HCT116 (cell line): ENCODE results near the gene RPL27. TPM values are rescaled to one million over a fixed set of nuclear protein-coding genes. Genes with fewer than 3 reads are reported as not detected.

Experiments
- ATAC-seq: fragments of 200-7000 bp; cut with Tn5 transposase; 2 replicates; pipeline ENCODE4 v1.9.1; 2020; ENCODE audit warnings: mild to moderate bottlenecking, moderate library complexity
- BruUV-seq: library from RNA; stranded (reverse); fragments of 400-500 nt; replicated peaks from 2 replicates; lab custom pipeline; 2021; lab: Mats Ljungman, UMichigan
- CTCF ChIA-PET: fragments of 300-600 bp; sonication (Branson Sonifier 250); formaldehyde crosslinking; loops from one replicate; lab custom pipeline; 2021; ENCODE audit warnings: antibody characterized with exemption; lab: Charles Lee
- POLR2A ChIA-PET: fragments of 300-600, 350-600 bp; sonication (Branson Sonifier 250); formaldehyde crosslinking; loops from one replicate; lab custom pipeline; 2021; ENCODE audit warnings: antibody characterized with exemption; lab: Charles Lee
- RAD21 ChIA-PET, 2 experiments: fragments of 300-600 bp; sonication (Branson Sonifier 250); formaldehyde crosslinking; loops; one replicate each; lab custom pipeline; 2023; ENCODE audit warnings: low total read pairs in 2 of 2; ENCODE audit not compliant: uncharacterized antibody in 2 of 2, unreplicated experiment in 2 of 2, low non-redundant PET in 1 of 2; lab: Charles Lee
- DNase-seq: peaks from one replicate; pipeline ENCODE4 v3.0.0-alpha.2; 2010; ENCODE audit warnings: low read depth, low spot score
- H2AFZ ChIP-seq: fragments of 200-600 bp; shearing (Covaris generic), sonication (generic); 2 replicates; pipeline ENCODE4 v1.6.1; 2017; ENCODE audit warnings: low read depth, mixed run types, mixed read lengths, antibody characterized with exemption, low read length; ENCODE audit not compliant: poor library complexity, severe bottlenecking
- H3K27ac ChIP-seq: 2 replicates; pipeline ENCODE4 v1.5.1; 2012; ENCODE audit warnings: low read depth, low read length
- H3K27me3 ChIP-seq: fragments of 200-600 bp; sonication (generic); 2 replicates; pipeline ENCODE4 v1.6.1; 2016; ENCODE audit warnings: mixed run types, low read length, mixed read lengths; ENCODE audit not compliant: insufficient read depth
- H3K36me3 ChIP-seq, 2 experiments: fragments of 200-500 bp in 1 of 2; fragments of 200-600 bp in 1 of 2; sonication (Bioruptor generic) in 1 of 2; sonication (generic) in 1 of 2; 2 replicates each; pipeline versions ENCODE4 v1.5.1 to v1.6.1; 2014 to 2016; ENCODE audit warnings: low read length in 2 of 2, inconsistent platforms in 1 of 2, mixed read lengths in 1 of 2, mixed run types in 1 of 2; ENCODE audit not compliant: insufficient read depth in 2 of 2, control insufficient read depth in 1 of 2
- H3K4me1 ChIP-seq, 2 experiments: fragments of 200-600 bp in 1 of 2; sonication (generic) in 1 of 2; 2 replicates each; pipeline versions ENCODE4 v1.5.1 to v1.6.1; 2012 to 2017; ENCODE audit warnings: low read length in 2 of 2, inconsistent platforms in 1 of 2, mild to moderate bottlenecking in 1 of 2, mixed read lengths in 1 of 2, mixed run types in 1 of 2, moderate library complexity in 1 of 2; ENCODE audit not compliant: insufficient read depth in 2 of 2, control insufficient read depth in 1 of 2
- H3K4me2 ChIP-seq: fragments of 200-600 bp; sonication (generic); 2 replicates; pipeline ENCODE4 v1.6.1; 2017; ENCODE audit warnings: mixed run types, low read length, mixed read lengths
- H3K4me3 ChIP-seq, 2 experiments: fragments of 200-600 bp in 1 of 2; sonication (generic) in 1 of 2; replicated peaks in 1 of 2; 2 replicates each; pipeline ENCODE4 v1.5.1; 2011 to 2016; ENCODE audit warnings: low read length in 2 of 2, control low read depth in 1 of 2, low read depth in 1 of 2, mild to moderate bottlenecking in 1 of 2, mixed read lengths in 1 of 2, mixed run types in 1 of 2
- H3K79me2 ChIP-seq: fragments of 200-600 bp; sonication (generic); 2 replicates; pipeline ENCODE4 v1.6.1; 2017; ENCODE audit warnings: mild to moderate bottlenecking, mixed run types, low read length, moderate library complexity, mixed read lengths; ENCODE audit not compliant: insufficient read depth
- H3K9ac ChIP-seq: fragments of 200-600 bp; sonication (generic); 2 replicates; pipeline ENCODE4 v1.6.1; 2016; ENCODE audit warnings: low read length, mixed read lengths
- H3K9me2 ChIP-seq: fragments of 200-600 bp; sonication (generic), shearing (Covaris generic); 2 replicates; pipeline ENCODE4 v1.6.1; 2017; ENCODE audit warnings: mixed run types, mild to moderate bottlenecking, moderate library complexity; ENCODE audit not compliant: insufficient read depth
- H3K9me3 ChIP-seq, 2 experiments: fragments of 200-500 bp in 1 of 2; fragments of 200-600 bp in 1 of 2; sonication (Bioruptor generic) in 1 of 2; sonication (generic) in 1 of 2; 2 replicates each; pipeline ENCODE4 v1.6.1; 2014 to 2017; ENCODE audit warnings: low read length in 2 of 2, mixed read lengths in 2 of 2, inconsistent platforms in 1 of 2, low read depth in 1 of 2, mild to moderate bottlenecking in 1 of 2, mixed run types in 1 of 2, moderate library complexity in 1 of 2; ENCODE audit not compliant: control insufficient read depth in 1 of 2, insufficient read depth in 1 of 2
- H4K20me1 ChIP-seq: fragments of 200-600 bp; sonication (generic), shearing (Covaris generic); 2 replicates; pipeline ENCODE4 v1.6.1; 2017; ENCODE audit warnings: mixed run types, mild to moderate bottlenecking, moderate library complexity; ENCODE audit not compliant: insufficient read depth
- CBX3 ChIP-seq: IDR thresholded peaks from 2 replicates; pipeline ENCODE4 v1.6.1; 2012; ENCODE audit warnings: low read depth
- CEBPB ChIP-seq: IDR thresholded peaks from 2 replicates; pipeline ENCODE4 v1.6.1; 2012; ENCODE audit warnings: low read depth
- EGR1 ChIP-seq: IDR thresholded peaks from 2 replicates; pipeline ENCODE4 v1.6.1; 2012; ENCODE audit warnings: low read depth
- ELF1 ChIP-seq: IDR thresholded peaks from 2 replicates; pipeline ENCODE4 v1.6.1; 2012; ENCODE audit warnings: low read depth, borderline replicate concordance
- EZH2phosphoT487 ChIP-seq: fragments of 200-600 bp; IDR thresholded peaks from 2 replicates; pipeline ENCODE4 v1.6.1; 2018; ENCODE audit warnings: antibody characterized with exemption, borderline replicate concordance
- FOSL1 ChIP-seq: IDR thresholded peaks from 2 replicates; pipeline ENCODE4 v1.6.1; 2012; ENCODE audit warnings: low read depth
- JUND ChIP-seq: IDR thresholded peaks from 2 replicates; pipeline ENCODE4 v1.6.1; 2012
- POLR2A ChIP-seq: IDR thresholded peaks from 2 replicates; pipeline ENCODE4 v1.7.0; 2011; ENCODE audit warnings: borderline replicate concordance; ENCODE audit not compliant: insufficient read depth, insufficient read length; ENCODE audit errors: extremely low read depth
- RAD21 ChIP-seq: IDR thresholded peaks from 2 replicates; pipeline ENCODE4 v1.6.1; 2012; ENCODE audit warnings: low read depth, mild to moderate bottlenecking
- SIN3A ChIP-seq: IDR thresholded peaks from 2 replicates; pipeline ENCODE4 v1.6.1; 2012; ENCODE audit warnings: low read depth
- SP1 ChIP-seq: IDR thresholded peaks from 2 replicates; pipeline ENCODE4 v1.6.1; 2012; ENCODE audit warnings: low read depth
- SRF ChIP-seq: IDR thresholded peaks from 2 replicates; pipeline ENCODE4 v1.6.1; 2012; ENCODE audit warnings: low read depth
- ZFX ChIP-seq: fragments of 450-650 bp; IDR thresholded peaks from 2 replicates; pipeline ENCODE4 v1.6.1; 2017
- ZNF274 ChIP-seq: fragments of 200-500 bp; sonication (Bioruptor generic); IDR thresholded peaks from 2 replicates; pipeline ENCODE4 v1.6.1; 2014; ENCODE audit warnings: mild to moderate bottlenecking, low read depth, low read length, inconsistent platforms
- intact Hi-C: fragments of 100-400 bp; cut with micrococcal nuclease; formaldehyde crosslinking; loops from 2 replicates; pipeline ENCODE4 v1.10.0; 2022
- total RNA-seq: library from RNA; stranded (reverse); gene quantifications from one replicate; pipeline ENCODE4 v1.2.1, GENCODE V29; 2021; ENCODE audit not compliant: unreplicated experiment
- TF ChIP-seq, protein P1 (sequence below): IDR thresholded peaks from 2 replicates; pipeline ENCODE4 v1.6.1; 2012; ENCODE audit warnings: low read depth
- TF ChIP-seq, protein P2 (sequence below), 3 experiments: fragments of 200-600 bp in 1 of 3; sonication (generic) in 1 of 3; IDR thresholded peaks in 2 of 3; conservative IDR thresholded peaks in 1 of 3; 2 replicates each; pipeline ENCODE4 v1.5.1; 2012 to 2017; ENCODE audit warnings: low read depth in 2 of 3, low read length in 2 of 3, antibody characterized with exemption in 1 of 3, borderline replicate concordance in 1 of 3, control low read depth in 1 of 3, mild to moderate bottlenecking in 1 of 3, mixed read lengths in 1 of 3, mixed run types in 1 of 3, moderate library complexity in 1 of 3; ENCODE audit not compliant: insufficient read depth in 1 of 3
- TF ChIP-seq, protein P3 (sequence below): IDR thresholded peaks from 2 replicates; pipeline ENCODE4 v1.6.1; 2012
- TF ChIP-seq, protein P4 (sequence below): IDR thresholded peaks from 2 replicates; pipeline ENCODE4 v1.6.1; 2012
- TF ChIP-seq, protein P5 (sequence below): IDR thresholded peaks from 2 replicates; pipeline ENCODE4 v1.6.1; 2011; ENCODE audit warnings: mild to moderate bottlenecking, low read length, moderate library complexity; ENCODE audit not compliant: insufficient replicate concordance; ENCODE audit errors: extremely low read depth

The RPL27 gene
- total RNA-seq, 1 experiment from 2014 or later, result 1,295 TPM

DNA sequence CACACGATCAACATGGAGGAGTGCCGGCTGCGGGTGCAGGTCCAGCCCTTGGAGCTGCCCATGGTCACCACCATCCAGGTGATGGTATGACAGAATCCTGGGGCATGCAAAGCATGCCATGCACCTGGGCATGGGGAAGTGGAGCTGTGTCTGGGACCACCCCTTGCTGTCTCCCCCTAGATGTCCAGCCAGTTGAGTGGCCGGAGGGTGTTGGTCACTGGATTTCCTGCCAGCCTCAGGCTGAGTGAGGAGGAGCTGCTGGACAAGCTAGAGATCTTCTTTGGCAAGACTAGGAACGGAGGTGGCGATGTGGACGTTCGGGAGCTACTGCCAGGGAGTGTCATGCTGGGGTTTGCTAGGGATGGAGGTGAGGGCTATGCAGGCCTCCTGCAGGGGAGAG lies 15.1 kb downstream of the RPL27 start (continued):
- TF ChIP-seq CBX3, result no peak

DNA sequence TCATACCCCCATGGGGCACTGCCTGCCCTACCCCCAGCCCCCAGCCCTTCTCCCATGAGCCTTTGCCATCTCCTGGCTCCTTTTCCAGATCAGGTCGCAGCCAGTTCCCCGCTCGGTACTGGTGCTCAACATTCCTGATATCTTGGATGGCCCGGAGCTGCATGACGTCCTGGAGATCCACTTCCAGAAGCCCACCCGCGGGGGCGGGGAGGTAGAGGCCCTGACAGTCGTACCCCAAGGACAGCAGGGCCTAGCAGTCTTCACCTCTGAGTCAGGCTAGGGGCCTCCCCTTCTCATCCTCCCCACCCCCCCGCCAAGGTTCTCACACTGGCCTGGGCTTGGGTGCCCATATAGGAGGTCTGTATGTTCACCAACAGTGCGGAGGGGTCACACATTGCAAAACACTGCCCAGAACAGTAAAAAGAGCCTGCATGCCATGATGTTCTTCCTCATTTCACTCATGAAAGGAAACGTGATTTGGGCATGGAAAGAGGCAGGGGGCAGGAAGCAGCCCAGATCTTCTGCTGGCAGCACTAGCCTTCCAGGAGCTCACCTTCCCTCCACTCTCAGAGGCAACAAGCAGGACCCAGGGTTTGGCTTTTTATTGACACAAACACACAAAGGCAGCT lies 15.9 kb downstream of the RPL27 start:
- H3K9me2 ChIP-seq, result no peaks in the 10 kb centered on the region
- ChIA-PET CTCF (no interaction called here), RAD21 (no interaction called here), POLR2A (interaction anchor here (0.7 to 0.9 kb wide), 2 partner anchors 10 to 16 kb away, joined by 3 read pairs; partner anchors contain the start of gene RPL27)
- no peak for DNase-seq
- no peaks in the 10 kb centered on the region for H3K79me2 ChIP-seq
- H3K36me3 ChIP-seq, result peaks cover 0 to 9% of the 10 kb centered on the region in 2 experiments; a peak in 3 of 4 replicates
- no peak overlapping the region for H3K4me2 ChIP-seq
- ATAC-seq, result no peak
- H3K4me3 ChIP-seq, result no peak overlapping the region
- no peaks in the 10 kb centered on the region for H3K27me3 ChIP-seq
- H3K27ac ChIP-seq, result no peak overlapping the region
- BruUV-seq, result no TSS peak
- H3K9me3 ChIP-seq, result no peaks in the 10 kb centered on the region
- no peak overlapping the region for H3K9ac ChIP-seq
- H4K20me1 ChIP-seq, result no peaks in the 10 kb centered on the region
- H3K4me1 ChIP-seq, result peaks cover 10 to 22% of the 10 kb centered on the region in 2 experiments; a peak in 3 of 4 replicates
- no peak overlapping the region for H2AFZ ChIP-seq
- intact Hi-C loops, result no loop called here
- TF ChIP-seq FOSL1 (no peak), EGR1 (no peak), SIN3A (no peak), CEBPB (no peak), RAD21 (no peak), EZH2phosphoT487 (no peak), ZNF274 (no peak), CBX3 (no peak), JUND (no peak), POLR2A (no peak), ELF1 (no peak), SRF (no peak), SP1 (no peak), ZFX (no peak)
- TF ChIP-seq, protein P1, sequence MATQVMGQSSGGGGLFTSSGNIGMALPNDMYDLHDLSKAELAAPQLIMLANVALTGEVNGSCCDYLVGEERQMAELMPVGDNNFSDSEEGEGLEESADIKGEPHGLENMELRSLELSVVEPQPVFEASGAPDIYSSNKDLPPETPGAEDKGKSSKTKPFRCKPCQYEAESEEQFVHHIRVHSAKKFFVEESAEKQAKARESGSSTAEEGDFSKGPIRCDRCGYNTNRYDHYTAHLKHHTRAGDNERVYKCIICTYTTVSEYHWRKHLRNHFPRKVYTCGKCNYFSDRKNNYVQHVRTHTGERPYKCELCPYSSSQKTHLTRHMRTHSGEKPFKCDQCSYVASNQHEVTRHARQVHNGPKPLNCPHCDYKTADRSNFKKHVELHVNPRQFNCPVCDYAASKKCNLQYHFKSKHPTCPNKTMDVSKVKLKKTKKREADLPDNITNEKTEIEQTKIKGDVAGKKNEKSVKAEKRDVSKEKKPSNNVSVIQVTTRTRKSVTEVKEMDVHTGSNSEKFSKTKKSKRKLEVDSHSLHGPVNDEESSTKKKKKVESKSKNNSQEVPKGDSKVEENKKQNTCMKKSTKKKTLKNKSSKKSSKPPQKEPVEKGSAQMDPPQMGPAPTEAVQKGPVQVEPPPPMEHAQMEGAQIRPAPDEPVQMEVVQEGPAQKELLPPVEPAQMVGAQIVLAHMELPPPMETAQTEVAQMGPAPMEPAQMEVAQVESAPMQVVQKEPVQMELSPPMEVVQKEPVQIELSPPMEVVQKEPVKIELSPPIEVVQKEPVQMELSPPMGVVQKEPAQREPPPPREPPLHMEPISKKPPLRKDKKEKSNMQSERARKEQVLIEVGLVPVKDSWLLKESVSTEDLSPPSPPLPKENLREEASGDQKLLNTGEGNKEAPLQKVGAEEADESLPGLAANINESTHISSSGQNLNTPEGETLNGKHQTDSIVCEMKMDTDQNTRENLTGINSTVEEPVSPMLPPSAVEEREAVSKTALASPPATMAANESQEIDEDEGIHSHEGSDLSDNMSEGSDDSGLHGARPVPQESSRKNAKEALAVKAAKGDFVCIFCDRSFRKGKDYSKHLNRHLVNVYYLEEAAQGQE, result no peak
- TF ChIP-seq, protein P2, sequence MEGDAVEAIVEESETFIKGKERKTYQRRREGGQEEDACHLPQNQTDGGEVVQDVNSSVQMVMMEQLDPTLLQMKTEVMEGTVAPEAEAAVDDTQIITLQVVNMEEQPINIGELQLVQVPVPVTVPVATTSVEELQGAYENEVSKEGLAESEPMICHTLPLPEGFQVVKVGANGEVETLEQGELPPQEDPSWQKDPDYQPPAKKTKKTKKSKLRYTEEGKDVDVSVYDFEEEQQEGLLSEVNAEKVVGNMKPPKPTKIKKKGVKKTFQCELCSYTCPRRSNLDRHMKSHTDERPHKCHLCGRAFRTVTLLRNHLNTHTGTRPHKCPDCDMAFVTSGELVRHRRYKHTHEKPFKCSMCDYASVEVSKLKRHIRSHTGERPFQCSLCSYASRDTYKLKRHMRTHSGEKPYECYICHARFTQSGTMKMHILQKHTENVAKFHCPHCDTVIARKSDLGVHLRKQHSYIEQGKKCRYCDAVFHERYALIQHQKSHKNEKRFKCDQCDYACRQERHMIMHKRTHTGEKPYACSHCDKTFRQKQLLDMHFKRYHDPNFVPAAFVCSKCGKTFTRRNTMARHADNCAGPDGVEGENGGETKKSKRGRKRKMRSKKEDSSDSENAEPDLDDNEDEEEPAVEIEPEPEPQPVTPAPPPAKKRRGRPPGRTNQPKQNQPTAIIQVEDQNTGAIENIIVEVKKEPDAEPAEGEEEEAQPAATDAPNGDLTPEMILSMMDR (IDR thresholded peaks at IDR 0.05 in 2 of 3, conservative IDR thresholded peaks at IDR 0.05 in 1 of 3; ENCODE audit: borderline replicate concordance in 1 of 3, insufficient read depth in 1 of 3, low read depth in 2 of 3, low read length in 2 of 3), result no peak
- TF ChIP-seq, protein P3, sequence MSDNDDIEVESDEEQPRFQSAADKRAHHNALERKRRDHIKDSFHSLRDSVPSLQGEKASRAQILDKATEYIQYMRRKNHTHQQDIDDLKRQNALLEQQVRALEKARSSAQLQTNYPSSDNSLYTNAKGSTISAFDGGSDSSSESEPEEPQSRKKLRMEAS, result no peak
- TF ChIP-seq, protein P4, sequence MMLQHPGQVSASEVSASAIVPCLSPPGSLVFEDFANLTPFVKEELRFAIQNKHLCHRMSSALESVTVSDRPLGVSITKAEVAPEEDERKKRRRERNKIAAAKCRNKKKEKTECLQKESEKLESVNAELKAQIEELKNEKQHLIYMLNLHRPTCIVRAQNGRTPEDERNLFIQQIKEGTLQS, result no peak
- TF ChIP-seq, protein P5, sequence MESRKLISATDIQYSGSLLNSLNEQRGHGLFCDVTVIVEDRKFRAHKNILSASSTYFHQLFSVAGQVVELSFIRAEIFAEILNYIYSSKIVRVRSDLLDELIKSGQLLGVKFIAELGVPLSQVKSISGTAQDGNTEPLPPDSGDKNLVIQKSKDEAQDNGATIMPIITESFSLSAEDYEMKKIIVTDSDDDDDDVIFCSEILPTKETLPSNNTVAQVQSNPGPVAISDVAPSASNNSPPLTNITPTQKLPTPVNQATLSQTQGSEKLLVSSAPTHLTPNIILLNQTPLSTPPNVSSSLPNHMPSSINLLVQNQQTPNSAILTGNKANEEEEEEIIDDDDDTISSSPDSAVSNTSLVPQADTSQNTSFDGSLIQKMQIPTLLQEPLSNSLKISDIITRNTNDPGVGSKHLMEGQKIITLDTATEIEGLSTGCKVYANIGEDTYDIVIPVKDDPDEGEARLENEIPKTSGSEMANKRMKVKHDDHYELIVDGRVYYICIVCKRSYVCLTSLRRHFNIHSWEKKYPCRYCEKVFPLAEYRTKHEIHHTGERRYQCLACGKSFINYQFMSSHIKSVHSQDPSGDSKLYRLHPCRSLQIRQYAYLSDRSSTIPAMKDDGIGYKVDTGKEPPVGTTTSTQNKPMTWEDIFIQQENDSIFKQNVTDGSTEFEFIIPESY, result no peak
